Lung (tissue), 12 donors: ENCODE results near the gene EPHB2. TPM values are rescaled to one million over a fixed set of nuclear protein-coding genes. Genes with fewer than 3 reads are reported as not detected.

ENCODE experiments used
- ATAC-seq: fragments of 200-7000 bp; cut with Tn5 transposase; one replicate; pipeline ENCODE4 v1.9.1; 2020; ENCODE audit warnings: moderate number of reproducible peaks; ENCODE audit not compliant: insufficient read depth, low FRiP score
- DNase-seq, 3 donors: peaks; one replicate each; pipeline ENCODE4 v3.0.0-alpha.2; 2013 to 2017
- H3K27ac ChIP-seq, 2 donors: one replicate each; pipeline ENCODE4 v1.5.1; 2013; ENCODE audit warnings: mild to moderate bottlenecking in 2 of 2, moderate library complexity in 2 of 2, control low read depth in 1 of 2, inconsistent platforms in 1 of 2, low read depth in 1 of 2, low read length in 1 of 2
- H3K27me3 ChIP-seq, 3 donors: one replicate each; pipeline ENCODE4 v1.5.1; 2013; ENCODE audit warnings: low read length in 2 of 3; ENCODE audit not compliant: control insufficient read depth in 3 of 3, insufficient read depth in 3 of 3
- H3K36me3 ChIP-seq, 4 donors: one replicate each; pipeline ENCODE4 v1.5.1; 2013; ENCODE audit warnings: low read length in 4 of 4, mild to moderate bottlenecking in 1 of 4, moderate library complexity in 1 of 4; ENCODE audit not compliant: control insufficient read depth in 4 of 4, insufficient read depth in 4 of 4
- H3K4me1 ChIP-seq, 5 donors: one replicate each; pipeline ENCODE4 v1.5.1; 2013; ENCODE audit warnings: low read length in 5 of 5, mild to moderate bottlenecking in 2 of 5, moderate library complexity in 1 of 5; ENCODE audit not compliant: control insufficient read depth in 5 of 5, insufficient read depth in 5 of 5
- H3K4me3 ChIP-seq: one replicate; pipeline ENCODE4 v1.5.1; 2013; ENCODE audit warnings: mild to moderate bottlenecking, control low read depth, moderate library complexity
- H3K9ac ChIP-seq, 2 donors: one replicate each; pipeline ENCODE4 v1.5.1; 2013; ENCODE audit warnings: low read length in 2 of 2, control low read depth in 1 of 2; ENCODE audit not compliant: insufficient read depth in 1 of 2
- H3K9me3 ChIP-seq, 4 donors: one replicate each; pipeline ENCODE4 v1.5.1; 2013; ENCODE audit warnings: low read length in 3 of 4, mild to moderate bottlenecking in 1 of 4, moderate library complexity in 1 of 4; ENCODE audit not compliant: control insufficient read depth in 4 of 4, insufficient read depth in 3 of 4
- WGBS, 2 donors: extraction: QIAGEN DNeasy Blood & Tissue Kit; methylation state at CpG; one replicate each; pipeline ENCODE4 v1.1.7; 2013; 5-methylcytosine and 5-hydroxymethylcytosine counted together
- polyA plus RNA-seq, 2 donors: library from polyadenylated mRNA; stranded (reverse); fragments of 200-250 nt; gene quantifications; one replicate each; pipeline ENCODE4 v1.2.1, GENCODE V29; 2013
- total RNA-seq, 2 donors: library from RNA; depleted of rRNA in 1 of 2; stranded (reverse); fragments of >200 nt in 1 of 2; gene quantifications; one replicate each; pipeline ENCODE4 v1.2.1, GENCODE V29; 2014 to 2021
- TF ChIP-seq, protein P1 (sequence below): IDR thresholded peaks from 2 replicates; pipeline ENCODE4 v1.5.1; 2012; ENCODE audit warnings: mild to moderate bottlenecking; ENCODE audit errors: control extremely low read depth, extremely low read depth
- donor health status: control.
- donor health status: control.
- donor health status: Bipolar disorder and iron deficiency.
- donor health status: healthy.
- donor health status: DM: yes; HTN: yes; CAD: no.

The EPHB2 gene
- total and polyA plus RNA-seq, 4 donors, result 1.2 to 8.5 (median 5.8) TPM

GRCh38 chr1:22755641-22756040 is 45.0 kb downstream of the EPHB2 start:
- H3K4me1 ChIP-seq, result peaks cover 0 to 9% (median 5%) of the 10 kb centered on the region in 5 donors
- H3K9me3 ChIP-seq, result no peaks in the 10 kb centered on the region
- no peaks in the 10 kb centered on the region for H3K36me3 ChIP-seq
- TF ChIP-seq, protein P1, sequence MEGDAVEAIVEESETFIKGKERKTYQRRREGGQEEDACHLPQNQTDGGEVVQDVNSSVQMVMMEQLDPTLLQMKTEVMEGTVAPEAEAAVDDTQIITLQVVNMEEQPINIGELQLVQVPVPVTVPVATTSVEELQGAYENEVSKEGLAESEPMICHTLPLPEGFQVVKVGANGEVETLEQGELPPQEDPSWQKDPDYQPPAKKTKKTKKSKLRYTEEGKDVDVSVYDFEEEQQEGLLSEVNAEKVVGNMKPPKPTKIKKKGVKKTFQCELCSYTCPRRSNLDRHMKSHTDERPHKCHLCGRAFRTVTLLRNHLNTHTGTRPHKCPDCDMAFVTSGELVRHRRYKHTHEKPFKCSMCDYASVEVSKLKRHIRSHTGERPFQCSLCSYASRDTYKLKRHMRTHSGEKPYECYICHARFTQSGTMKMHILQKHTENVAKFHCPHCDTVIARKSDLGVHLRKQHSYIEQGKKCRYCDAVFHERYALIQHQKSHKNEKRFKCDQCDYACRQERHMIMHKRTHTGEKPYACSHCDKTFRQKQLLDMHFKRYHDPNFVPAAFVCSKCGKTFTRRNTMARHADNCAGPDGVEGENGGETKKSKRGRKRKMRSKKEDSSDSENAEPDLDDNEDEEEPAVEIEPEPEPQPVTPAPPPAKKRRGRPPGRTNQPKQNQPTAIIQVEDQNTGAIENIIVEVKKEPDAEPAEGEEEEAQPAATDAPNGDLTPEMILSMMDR, result no peak
- DNase-seq, result no peak
- WGBS, 2 donors, result 69 to 72% methylated on average over 5 of the region's 5 CpGs
- no peak overlapping the region for H3K9ac ChIP-seq
- ATAC-seq, result no peak
- no peak overlapping the region for H3K4me3 ChIP-seq
- H3K27ac ChIP-seq, result no peak overlapping the region
- no peaks in the 10 kb centered on the region for H3K27me3 ChIP-seq

GRCh38 chr1:22756125-22756735 is 45.6 kb downstream of the EPHB2 start:
- Histone ChIP-seq H3K4me1 (peaks cover 0 to 6% (median under 1%) of the 10 kb centered on the region in 5 donors), H3K9me3 (no peaks in the 10 kb centered on the region), H3K27me3 (no peaks in the 10 kb centered on the region), H3K27ac (no peak overlapping the region), H3K9ac (no peak overlapping the region), H3K4me3 (no peak overlapping the region), H3K36me3 (no peaks in the 10 kb centered on the region)
- no peak for ATAC-seq
- 66 to 79% methylated on average over 24 to 25 of the region's 25 CpGs for WGBS, 2 donors
- no peak for DNase-seq
- TF ChIP-seq, protein P1, result no peak

GRCh38 chr1:22760455-22760854 is 49.8 kb downstream of the EPHB2 start:
- no peak for ATAC-seq
- Histone ChIP-seq H3K27ac (no peak overlapping the region), H3K4me3 (no peak overlapping the region), H3K4me1 (peaks cover 0 to 4% (median 0%) of the 10 kb centered on the region in 5 donors), H3K36me3 (no peaks in the 10 kb centered on the region), H3K27me3 (no peaks in the 10 kb centered on the region), H3K9ac (no peak overlapping the region), H3K9me3 (no peaks in the 10 kb centered on the region)
- TF ChIP-seq, protein P1, result no peak
- WGBS, 2 donors, result 72 to 91% methylated on average over 4 of the region's 4 CpGs
- no peak for DNase-seq

DNA sequence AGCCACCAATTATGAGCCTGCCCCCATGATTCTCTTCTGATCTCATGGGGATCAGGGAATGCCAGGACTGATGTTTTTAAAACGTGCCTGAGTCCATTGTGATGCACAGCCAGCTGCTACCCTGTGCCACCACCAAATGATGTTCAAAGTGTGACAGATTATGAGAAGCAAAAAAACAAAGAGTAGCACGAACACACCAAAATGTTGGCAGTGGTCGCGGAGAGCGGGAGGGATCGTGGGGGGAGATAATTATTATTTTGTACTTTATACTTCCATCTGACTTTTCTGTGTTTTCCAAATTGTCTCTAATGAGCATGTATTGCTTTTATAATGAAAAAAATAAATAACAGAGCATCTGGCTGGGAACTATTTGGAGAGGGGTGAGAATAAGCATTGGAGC is 50.5 kb downstream of the EPHB2 start:
- no peak for ATAC-seq
- no peak overlapping the region for H3K27ac ChIP-seq
- TF ChIP-seq, protein P1, result no peak
- H3K27me3 ChIP-seq, result no peaks in the 10 kb centered on the region
- no peak overlapping the region for H3K4me3 ChIP-seq
- H3K4me1 ChIP-seq, result peaks cover 0 to under 1% (median 0%) of the 10 kb centered on the region in 5 donors
- no peaks in the 10 kb centered on the region for H3K9me3 ChIP-seq
- no peaks in the 10 kb centered on the region for H3K36me3 ChIP-seq
- H3K9ac ChIP-seq, result no peak overlapping the region
- 88 to 91% methylated on average over 6 of the region's 6 CpGs for WGBS, 2 donors
- no peak for DNase-seq
